Chondrocyte (in vitro differentiated cells): ENCODE measurements around the gene ARX. TPM values are rescaled to one million over a fixed set of nuclear protein-coding genes. Genes with fewer than 3 reads are reported as not detected.

Source experiments
- DNase-seq: peaks from one replicate; pipeline ENCODE4 v3.0.0; 2021; ENCODE audit warnings: mixed read lengths, low spot score
- H3K27ac Mint-ChIP-seq: one replicate; pipeline ENCODE4 v1.8.0; 2021; ENCODE audit warnings: mild to moderate bottlenecking, moderate library complexity, mixed read lengths; ENCODE audit not compliant: unreplicated experiment
- H3K27me3 Mint-ChIP-seq: 2 replicates; pipeline ENCODE4 v1.8.0; 2021; ENCODE audit warnings: low read depth, mixed read lengths
- H3K36me3 Mint-ChIP-seq: 2 replicates; pipeline ENCODE4 v1.8.0; 2021; ENCODE audit warnings: low read depth, mixed read lengths
- H3K4me1 Mint-ChIP-seq: 2 replicates; pipeline ENCODE4 v1.8.0; 2021; ENCODE audit warnings: low read depth, mild to moderate bottlenecking, mixed read lengths
- H3K4me3 Mint-ChIP-seq: one replicate; pipeline ENCODE4 v1.8.0; 2021; ENCODE audit warnings: mild to moderate bottlenecking, moderate library complexity, mixed read lengths; ENCODE audit not compliant: unreplicated experiment
- H3K9me3 Mint-ChIP-seq: 2 replicates; pipeline ENCODE4 v1.8.0; 2021; ENCODE audit warnings: low read depth, mixed read lengths
- total RNA-seq: library from RNA; stranded (reverse); gene quantifications from 3 replicates; pipeline ENCODE4 v1.2.1, GENCODE V29; 2021
- TF ChIP-seq, protein P1 (sequence below): fragments of 200-600 bp; sonication (generic); IDR thresholded peaks from 2 replicates; pipeline ENCODE4 v1.5.0; 2021; ENCODE audit warnings: antibody characterized with exemption, mild to moderate bottlenecking, moderate library complexity

Gene ARX
- total RNA-seq, 1 donor from 2014 or later = not detected

DNA sequence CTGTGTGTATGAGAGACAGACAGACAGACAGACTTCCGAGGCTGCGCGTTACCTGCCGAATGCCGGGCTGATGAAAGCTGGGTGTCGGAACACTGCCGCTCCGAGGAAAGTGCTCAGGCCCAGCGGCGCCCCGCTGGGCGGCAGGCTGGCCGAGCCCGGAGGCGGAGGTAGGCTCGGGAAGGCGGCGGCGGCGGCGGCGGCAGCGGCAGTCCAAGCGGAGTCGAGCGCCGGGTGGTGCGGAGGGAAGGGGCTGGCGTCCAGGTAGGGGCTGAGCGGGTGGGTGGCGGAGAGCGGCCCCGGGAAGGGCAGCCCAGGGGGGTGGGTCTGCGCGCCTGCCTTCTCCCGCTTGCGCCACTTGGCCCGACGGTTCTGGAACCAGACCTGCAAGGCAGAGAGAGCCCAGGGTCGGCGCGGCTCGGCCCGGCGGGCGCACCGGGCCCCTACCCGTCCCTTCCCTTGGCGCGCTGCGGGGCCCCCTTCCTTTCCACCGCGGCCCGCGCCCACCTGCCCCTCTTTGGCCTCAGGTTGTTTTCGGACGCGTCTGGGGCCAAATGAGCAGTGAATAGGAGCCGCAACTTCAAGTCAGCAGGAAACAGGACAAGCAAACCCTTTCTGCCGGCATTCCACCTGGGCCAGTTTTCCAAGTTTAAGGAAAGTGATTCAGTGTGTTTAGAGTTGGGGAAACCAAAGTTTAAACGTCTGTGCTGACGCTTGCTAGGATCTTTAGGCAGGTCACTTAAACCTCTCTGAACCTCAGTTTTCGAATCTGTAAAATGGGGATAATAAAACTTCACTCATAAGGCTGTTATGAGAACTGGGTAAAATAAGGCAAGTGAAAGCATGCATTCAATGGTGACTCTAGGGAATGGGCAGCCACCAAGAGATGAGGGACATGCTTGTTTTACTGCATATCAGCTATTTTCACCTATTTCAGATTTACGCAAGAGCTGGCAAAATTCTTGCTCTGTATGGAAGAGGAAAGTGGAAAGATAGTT lies 8.4 kb downstream of the ARX start:
- no peak for DNase-seq
- H3K27ac Mint-ChIP-seq = no peak overlapping the region
- peak overlapping the region; percentile 22 for H3K4me3 Mint-ChIP-seq
- no peaks in the 10 kb centered on the region for H3K9me3 Mint-ChIP-seq
- H3K27me3 Mint-ChIP-seq = peaks cover 77% of the 10 kb centered on the region
- H3K4me1 Mint-ChIP-seq = peaks cover 34% of the 10 kb centered on the region
- peaks cover 3% of the 10 kb centered on the region for H3K36me3 Mint-ChIP-seq
- TF ChIP-seq, protein P1, sequence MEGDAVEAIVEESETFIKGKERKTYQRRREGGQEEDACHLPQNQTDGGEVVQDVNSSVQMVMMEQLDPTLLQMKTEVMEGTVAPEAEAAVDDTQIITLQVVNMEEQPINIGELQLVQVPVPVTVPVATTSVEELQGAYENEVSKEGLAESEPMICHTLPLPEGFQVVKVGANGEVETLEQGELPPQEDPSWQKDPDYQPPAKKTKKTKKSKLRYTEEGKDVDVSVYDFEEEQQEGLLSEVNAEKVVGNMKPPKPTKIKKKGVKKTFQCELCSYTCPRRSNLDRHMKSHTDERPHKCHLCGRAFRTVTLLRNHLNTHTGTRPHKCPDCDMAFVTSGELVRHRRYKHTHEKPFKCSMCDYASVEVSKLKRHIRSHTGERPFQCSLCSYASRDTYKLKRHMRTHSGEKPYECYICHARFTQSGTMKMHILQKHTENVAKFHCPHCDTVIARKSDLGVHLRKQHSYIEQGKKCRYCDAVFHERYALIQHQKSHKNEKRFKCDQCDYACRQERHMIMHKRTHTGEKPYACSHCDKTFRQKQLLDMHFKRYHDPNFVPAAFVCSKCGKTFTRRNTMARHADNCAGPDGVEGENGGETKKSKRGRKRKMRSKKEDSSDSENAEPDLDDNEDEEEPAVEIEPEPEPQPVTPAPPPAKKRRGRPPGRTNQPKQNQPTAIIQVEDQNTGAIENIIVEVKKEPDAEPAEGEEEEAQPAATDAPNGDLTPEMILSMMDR = no peak

DNA sequence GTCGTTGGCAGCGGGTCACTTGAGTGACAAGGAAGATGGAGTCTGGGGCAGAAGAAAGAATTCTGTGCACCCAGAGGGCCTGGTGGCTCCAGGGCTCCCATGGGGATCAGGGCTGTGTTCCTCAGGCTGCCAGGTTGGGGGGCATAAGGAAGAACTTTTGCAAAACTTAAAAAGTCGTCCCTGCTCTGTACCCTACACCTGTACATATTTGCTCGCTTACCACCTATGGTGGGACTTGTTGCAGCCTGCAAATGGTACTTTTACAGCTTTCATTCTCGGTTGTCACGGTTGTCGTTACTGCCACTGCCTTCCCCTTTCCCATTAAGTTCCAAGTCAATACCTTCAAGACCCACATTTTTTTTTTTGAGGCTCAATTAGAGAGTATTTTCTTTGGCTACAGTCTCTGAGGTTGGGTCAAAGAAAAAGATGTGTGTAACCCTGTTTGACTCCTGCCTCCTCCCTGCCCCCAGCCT lies 9.1 kb downstream of the ARX start:
- DNase-seq = no peak
- H3K9me3 Mint-ChIP-seq = no peaks in the 10 kb centered on the region
- TF ChIP-seq, protein P1 = no peak
- peaks cover 75% of the 10 kb centered on the region for H3K27me3 Mint-ChIP-seq
- peaks cover 29% of the 10 kb centered on the region for H3K4me1 Mint-ChIP-seq
- H3K4me3 Mint-ChIP-seq = peak overlapping the region; percentile 22
- H3K36me3 Mint-ChIP-seq = peaks cover 5% of the 10 kb centered on the region
- H3K27ac Mint-ChIP-seq = no peak overlapping the region

DNA sequence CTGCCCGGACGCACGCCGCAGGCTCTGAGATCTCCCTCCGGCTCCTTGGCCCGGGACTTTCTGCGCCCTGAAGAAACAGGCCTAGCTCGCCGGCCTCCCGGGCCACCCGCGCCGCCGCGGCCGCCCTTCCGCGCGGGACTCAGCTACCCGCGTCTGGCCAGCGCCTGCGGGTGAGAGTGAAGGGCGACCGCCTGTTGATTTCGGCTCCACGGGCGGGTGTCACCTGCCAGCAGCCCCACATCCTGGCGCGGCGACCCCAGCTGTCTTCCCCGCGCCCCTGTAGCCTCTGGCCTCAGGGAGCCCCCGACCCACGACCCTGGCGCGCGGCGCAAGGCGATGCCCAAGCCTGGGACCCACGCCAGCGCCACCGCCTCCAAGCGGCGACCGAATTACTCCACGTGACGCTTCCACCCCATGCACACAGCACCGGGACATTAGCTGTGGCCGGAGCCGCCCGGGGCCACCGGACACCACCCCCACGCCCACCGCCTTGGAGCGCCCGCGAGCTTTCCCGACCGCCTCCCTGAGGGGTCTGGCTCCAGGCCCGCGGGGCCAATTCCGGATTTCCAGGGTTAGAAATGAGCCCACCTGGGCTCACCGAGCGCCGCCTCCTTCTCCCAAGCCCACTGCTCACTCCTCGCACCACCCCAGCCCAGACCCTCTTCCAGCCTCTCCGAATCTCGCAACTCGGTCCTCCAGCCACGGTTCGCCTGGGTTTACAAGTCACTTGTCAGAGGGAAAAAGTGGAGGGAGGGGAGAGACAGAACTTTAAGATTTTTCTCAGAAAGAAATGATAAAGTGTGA lies 10.2 kb downstream of the ARX start:
- Mint-ChIP-seq H3K36me3 (peaks cover 9% of the 10 kb centered on the region), H3K27ac (peak overlapping the region; percentile 41)
- TF ChIP-seq, protein P1 = peak; percentile 15

DNA sequence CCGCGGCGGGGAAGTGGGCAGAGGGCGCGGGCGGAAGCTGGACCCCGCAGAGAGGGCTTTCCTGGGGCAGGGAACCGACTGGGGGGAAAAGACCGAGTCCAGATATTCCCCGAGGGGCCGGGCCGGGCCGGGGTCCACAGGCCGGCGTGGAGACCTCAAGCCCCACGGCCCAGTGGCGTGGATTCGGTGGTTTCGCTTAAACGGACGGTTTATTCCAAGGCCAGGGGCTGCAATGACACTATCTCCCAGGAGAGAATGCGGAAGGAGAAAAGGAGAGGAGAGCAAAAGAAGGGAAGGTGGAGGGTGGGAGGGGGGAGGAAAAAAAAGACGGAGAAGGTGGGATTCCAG lies 10.8 kb downstream of the ARX start:
- peak overlapping the region; percentile 59 for H3K4me3 Mint-ChIP-seq
- peaks cover 28% of the 10 kb centered on the region for H3K4me1 Mint-ChIP-seq
- DNase-seq = no peak
- H3K9me3 Mint-ChIP-seq = no peaks in the 10 kb centered on the region
- peaks cover 68% of the 10 kb centered on the region for H3K27me3 Mint-ChIP-seq
- no peak overlapping the region for H3K27ac Mint-ChIP-seq
- peaks cover 9% of the 10 kb centered on the region for H3K36me3 Mint-ChIP-seq
- TF ChIP-seq, protein P1 = no peak

More for the DNA sequence above, 10.2 kb downstream of the ARX start:
- peaks cover 28% of the 10 kb centered on the region for H3K4me1 Mint-ChIP-seq
- H3K27me3 Mint-ChIP-seq = peaks cover 74% of the 10 kb centered on the region
- H3K4me3 Mint-ChIP-seq = peak overlapping the region; percentile 59
- DNase-seq = no peak
- no peaks in the 10 kb centered on the region for H3K9me3 Mint-ChIP-seq

DNA sequence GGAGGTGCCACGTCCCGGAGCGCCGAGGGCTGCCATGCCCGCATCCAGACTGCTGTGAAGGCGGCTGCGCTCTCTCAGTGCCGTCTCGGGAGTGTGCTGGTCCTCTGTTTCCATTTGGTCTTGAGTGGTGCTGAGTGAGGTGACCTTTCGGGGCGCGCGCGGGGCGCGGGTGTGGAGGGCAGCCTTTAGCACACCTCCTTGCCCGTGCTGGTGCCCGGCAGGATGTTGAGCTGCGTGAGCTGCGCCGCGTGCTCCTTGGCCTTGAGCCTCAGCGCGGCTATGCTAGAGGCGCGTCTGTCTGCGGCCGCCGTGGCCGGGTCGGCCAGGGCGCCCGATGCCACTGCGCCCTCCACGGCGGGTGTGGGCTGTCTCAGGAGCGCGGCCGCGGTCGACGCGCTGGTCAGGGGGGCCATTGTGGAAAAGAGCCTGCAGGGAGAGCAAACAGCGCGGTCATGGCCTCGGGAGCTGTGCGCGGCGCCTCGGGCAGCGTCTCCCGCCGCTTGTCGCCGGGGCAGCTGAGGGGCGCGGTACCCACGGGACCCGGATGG lies 11.2 kb downstream of the ARX start:
- no peak overlapping the region for H3K27ac Mint-ChIP-seq
- H3K27me3 Mint-ChIP-seq = peaks cover 64% of the 10 kb centered on the region
- peaks cover 9% of the 10 kb centered on the region for H3K36me3 Mint-ChIP-seq
- no peak for DNase-seq
- peak overlapping the region; percentile 59 for H3K4me3 Mint-ChIP-seq
- TF ChIP-seq, protein P1 = no peak
- H3K4me1 Mint-ChIP-seq = peaks cover 28% of the 10 kb centered on the region
- no peaks in the 10 kb centered on the region for H3K9me3 Mint-ChIP-seq
